Endodermal cell (in vitro differentiated cells): ENCODE measurements around the gene CCDC51. TPM values are rescaled to one million over a fixed set of nuclear protein-coding genes. Genes with fewer than 3 reads are reported as not detected.

ENCODE experiments used
- DNase-seq: peaks from one replicate; pipeline ENCODE4 v3.0.0-alpha.2; 2017
- H3K27ac ChIP-seq: 2 replicates; pipeline ENCODE4 v1.5.1; 2013; ENCODE audit warnings: mild to moderate bottlenecking, low read depth, low read length, moderate library complexity
- H3K27me3 ChIP-seq: 2 replicates; pipeline ENCODE4 v1.6.1; 2013; ENCODE audit warnings: mild to moderate bottlenecking, low read length, moderate library complexity; ENCODE audit not compliant: insufficient read depth, control insufficient read depth, poor library complexity, severe bottlenecking
- H3K36me3 ChIP-seq: 2 replicates; pipeline ENCODE4 v1.7.0; 2013; ENCODE audit warnings: mild to moderate bottlenecking, low read length, moderate library complexity; ENCODE audit not compliant: control insufficient read depth, insufficient read depth
- H3K4me1 ChIP-seq: one replicate; pipeline ENCODE4 v1.7.0; 2013; ENCODE audit warnings: low read length; ENCODE audit not compliant: control insufficient read depth, insufficient read depth
- H3K4me3 ChIP-seq: 2 replicates; pipeline ENCODE4 v1.5.1; 2013; ENCODE audit warnings: mild to moderate bottlenecking, low read length, moderate library complexity
- H3K9ac ChIP-seq: 2 replicates; pipeline ENCODE4 v1.6.1; 2013; ENCODE audit warnings: mild to moderate bottlenecking, low read length, moderate library complexity; ENCODE audit not compliant: poor library complexity, severe bottlenecking; ENCODE audit errors: extremely low read depth
- H3K9me3 ChIP-seq: 2 replicates; pipeline ENCODE4 v1.6.1; 2013; ENCODE audit warnings: mild to moderate bottlenecking, low read length, moderate library complexity; ENCODE audit not compliant: control insufficient read depth
- H3K27ac Mint-ChIP-seq: 2 replicates; pipeline ENCODE4 v1.8.0; 2020; ENCODE audit warnings: mixed read lengths
- H3K27me3 Mint-ChIP-seq: 2 replicates; pipeline ENCODE4 v1.8.0; 2021; ENCODE audit warnings: mild to moderate bottlenecking, mixed read lengths; ENCODE audit not compliant: insufficient read depth
- H3K36me3 Mint-ChIP-seq: 2 replicates; pipeline ENCODE4 v1.8.0; 2020; ENCODE audit warnings: low read depth, mixed read lengths
- H3K4me1 Mint-ChIP-seq: 2 replicates; pipeline ENCODE4 v1.8.0; 2020; ENCODE audit warnings: mixed read lengths
- H3K4me3 Mint-ChIP-seq: 2 replicates; pipeline ENCODE4 v1.8.0; 2020; ENCODE audit warnings: mild to moderate bottlenecking, moderate library complexity, mixed read lengths
- H3K9me3 Mint-ChIP-seq: 2 replicates; pipeline ENCODE4 v1.8.0; 2020; ENCODE audit warnings: mild to moderate bottlenecking, mixed read lengths
- CTCF ChIP-seq: fragments of 200-600 bp; sonication (generic); conservative IDR thresholded peaks from 2 replicates; pipeline ENCODE4 v1.5.0; 2021; ENCODE audit warnings: antibody characterized with exemption, mild to moderate bottlenecking
- WGBS, 2 experiments: methylation state at CpG; one replicate each; pipeline versions ENCODE4 v1.1.5 to v1.1.7; 2013; ENCODE audit warnings: missing lambda C conversion rate in 2 of 2, mixed read lengths in 1 of 2; ENCODE audit not compliant: insufficient coverage in 1 of 2, insufficient read length in 1 of 2; 5-methylcytosine and 5-hydroxymethylcytosine counted together
- total RNA-seq, 2 donors: library from RNA; stranded (reverse); fragmentation: NEBNext Ultra II Directional in 1 of 2; extraction: Animal tissue kit (Norgen Biotek cat#: 25700) in 1 of 2; gene quantifications; 2 replicates in 1 of 2; 3 replicates in 1 of 2; pipeline ENCODE4 v1.2.1, GENCODE V29; 2021

The CCDC51 gene
- total RNA-seq, 2 donors from 2014 or later, result 14.5 to 14.6 TPM

- Mint-ChIP-seq H3K36me3 (peaks cover 20% of the 10 kb centered on the region), H3K27me3 (no peaks in the 10 kb centered on the region), H3K9me3 (no peaks in the 10 kb centered on the region), H3K4me1 (peaks cover 43% of the 10 kb centered on the region), H3K27ac (peak overlapping the region; percentile 88), H3K4me3 (peak overlapping the region; percentile 90)
- WGBS, 2 experiments, result 92 to 96% methylated on average over 4 to 9 of the region's 9 CpGs
- Histone ChIP-seq H3K27me3 (no peaks in the 10 kb centered on the region), H3K9ac (peak overlapping the region; percentile 85), H3K9me3 (no peaks in the 10 kb centered on the region), H3K27ac (no peak overlapping the region), H3K4me3 (peak overlapping the region; percentile 84), H3K4me1 (peaks cover 14% of the 10 kb centered on the region), H3K36me3 (peaks cover 12% of the 10 kb centered on the region)
- TF ChIP-seq CTCF, result no peak
- DNase-seq, result no peak
Observed at GRCh38 chr3:48427630-48427962, 12.3 kb downstream of the CCDC51 start.

DNA sequence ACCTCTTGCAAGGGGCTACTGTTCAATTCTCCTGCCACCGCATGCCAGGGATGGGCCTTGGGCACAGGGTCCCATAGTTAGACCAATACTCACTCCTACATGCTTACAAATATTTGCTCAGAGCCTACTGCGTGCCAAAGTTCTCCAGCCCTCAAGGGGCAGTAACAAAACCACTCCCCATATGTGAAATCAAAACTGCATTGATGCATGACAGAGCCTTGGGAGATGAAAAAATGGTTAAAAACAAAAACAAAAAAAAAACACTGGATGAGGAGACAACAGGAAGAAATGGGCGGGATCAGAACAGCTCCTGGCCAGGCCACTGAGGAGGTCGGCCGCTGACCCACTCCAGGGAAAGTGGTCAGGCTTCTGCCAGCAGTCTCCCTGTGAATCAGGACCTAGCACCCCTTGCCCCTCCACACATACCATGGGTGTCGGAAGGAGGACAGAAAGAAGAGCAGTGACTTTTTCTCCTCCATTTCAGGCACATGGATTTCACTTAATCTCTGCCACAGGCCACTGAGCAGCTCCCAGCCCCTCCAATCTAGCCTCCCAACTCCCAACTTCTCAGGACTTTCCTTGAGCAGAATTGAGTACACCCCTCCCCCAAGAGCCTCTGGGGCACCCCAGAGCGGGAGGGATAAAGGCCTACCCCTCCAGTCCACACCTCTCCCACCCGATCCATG, 12.8 kb downstream of the CCDC51 start:
- H3K4me1 Mint-ChIP-seq, result peaks cover 43% of the 10 kb centered on the region
- H3K4me3 ChIP-seq, result no peak overlapping the region

DNA sequence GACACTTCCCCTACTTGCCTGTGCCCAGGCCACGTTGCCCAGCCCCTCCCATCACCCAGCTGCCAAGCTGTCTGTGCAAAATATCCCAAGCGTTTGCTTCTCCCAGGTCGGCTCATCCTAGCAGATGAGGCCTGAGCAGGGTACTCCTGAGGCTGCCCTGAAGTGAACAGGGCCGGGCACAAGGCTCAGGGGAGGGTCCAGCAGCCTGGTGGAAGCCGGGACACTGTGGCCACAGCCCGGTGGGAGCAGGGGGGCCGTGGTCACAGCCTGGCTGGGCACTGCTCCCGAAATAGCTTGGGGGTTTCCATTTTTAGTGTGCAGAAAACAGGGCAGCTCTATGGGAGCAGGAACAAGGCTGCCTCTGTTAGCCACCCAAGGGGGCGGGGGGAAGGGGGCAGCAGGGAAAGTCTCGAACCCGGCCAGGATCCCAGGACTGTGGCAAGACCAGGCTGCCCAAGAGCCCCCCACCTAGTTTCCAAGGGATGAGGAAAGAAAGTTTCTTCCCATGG, 13.5 kb downstream of the CCDC51 start:
- Histone ChIP-seq H3K27me3 (no peaks in the 10 kb centered on the region), H3K4me3 (no peak overlapping the region), H3K9ac (no peak overlapping the region), H3K9me3 (no peaks in the 10 kb centered on the region), H3K4me1 (peaks cover 14% of the 10 kb centered on the region), H3K36me3 (peaks cover 6% of the 10 kb centered on the region), H3K27ac (no peak overlapping the region)
- Mint-ChIP-seq H3K4me3 (no peak overlapping the region), H3K27ac (no peak overlapping the region), H3K27me3 (no peaks in the 10 kb centered on the region), H3K4me1 (peaks cover 39% of the 10 kb centered on the region), H3K36me3 (peaks cover 16% of the 10 kb centered on the region), H3K9me3 (no peaks in the 10 kb centered on the region)
- TF ChIP-seq CTCF, result no peak
- 91 to 97% methylated on average over 11 of the region's 11 CpGs for WGBS, 2 experiments
- DNase-seq, result no peak

More for the DNA sequence above, 12.8 kb downstream of the CCDC51 start:
- Histone ChIP-seq H3K4me1 (peaks cover 14% of the 10 kb centered on the region), H3K27me3 (no peaks in the 10 kb centered on the region), H3K27ac (no peak overlapping the region), H3K9ac (no peak overlapping the region), H3K36me3 (peaks cover 7% of the 10 kb centered on the region), H3K9me3 (no peaks in the 10 kb centered on the region)
- Mint-ChIP-seq H3K27ac (peak overlapping the region; percentile 88), H3K9me3 (no peaks in the 10 kb centered on the region), H3K4me3 (peak overlapping the region; percentile 90), H3K27me3 (no peaks in the 10 kb centered on the region), H3K36me3 (peaks cover 16% of the 10 kb centered on the region)
- WGBS, 2 experiments, result 90 to 93% methylated on average over 6 to 8 of the region's 8 CpGs
- no peak for TF ChIP-seq CTCF
- no peak for DNase-seq
